ENCODE results near the gene SNX10.

Gene SNX10

GRCh38 chr7:26370011-26370410, 78.3 kb downstream of the SNX10 start:
- no peak for DNase-seq

- DNase-seq, result no peak
Observed at GRCh38 chr7:26372249-26372648, 80.6 kb downstream of the SNX10 start.

GRCh38 chr7:26372704-26373103, 81.0 kb downstream of the SNX10 start:
- DNase-seq, result no peak

- no peak for DNase-seq
Observed at GRCh38 chr7:26374647-26375373, 83.1 kb downstream of the SNX10 start.

GRCh38 chr7:26375726-26376174, 84.1 kb downstream of the SNX10 start:
- DNase-seq, result no peak

GRCh38 chr7:26376175-26376917, 84.7 kb downstream of the SNX10 start:
- peak in 1 of 4 experiments; percentile 8 for DNase-seq

- no peak for DNase-seq
Observed at GRCh38 chr7:26378016-26378415, 86.4 kb downstream of the SNX10 start.

GRCh38 chr7:26379711-26380110, 88.0 kb downstream of the SNX10 start:
- no peak for DNase-seq

- DNase-seq, result no peak
Observed at GRCh38 chr7:26381476-26382353, 90.1 kb downstream of the SNX10 start.

GRCh38 chr7:26385240-26385639, 93.6 kb downstream of the SNX10 start:
- DNase-seq, result no peak

GRCh38 chr7:26387731-26388130, 96.1 kb downstream of the SNX10 start:
- DNase-seq, result no peak

GRCh38 chr7:26388256-26388655, 96.6 kb downstream of the SNX10 start:
- DNase-seq, result no peak

GRCh38 chr7:26390016-26390415, 98.4 kb downstream of the SNX10 start:
- DNase-seq, result no peak

GRCh38 chr7:26393818-26394217, 102.2 kb downstream of the SNX10 start:
- DNase-seq, result no peak

- DNase-seq, result no peak
Observed at GRCh38 chr7:26397332-26397731, 105.7 kb downstream of the SNX10 start.

- no peak for DNase-seq
Observed at GRCh38 chr7:26397796-26398426, 106.2 kb downstream of the SNX10 start.

GRCh38 chr7:26398427-26398755, 106.7 kb downstream of the SNX10 start:
- DNase-seq, result no peak

- DNase-seq, result no peak
Observed at GRCh38 chr7:26398756-26399509, 107.3 kb downstream of the SNX10 start.

GRCh38 chr7:26399736-26400135, 108.1 kb downstream of the SNX10 start:
- no peak for DNase-seq

GRCh38 chr7:26403640-26404039, 112.0 kb downstream of the SNX10 start:
- DNase-seq, result no peak

- DNase-seq, result no peak
Observed at GRCh38 chr7:26404189-26404996, 112.7 kb downstream of the SNX10 start.
